Hepatocyte (in vitro differentiated cells): ENCODE measurements around the gene PMEPA1.

Experiments used
- EZH2 ChIP-seq: fragments of 200-600 bp; sonication (generic); IDR thresholded peaks from 2 replicates; pipeline ENCODE4 v1.6.1; 2016; ENCODE audit warnings: antibody characterized with exemption, mild to moderate bottlenecking, borderline replicate concordance
- EZH2phosphoT487 ChIP-seq: fragments of 200-600 bp; sonication (generic); IDR thresholded peaks from one replicate; pipeline ENCODE4 v1.6.1; 2018; ENCODE audit warnings: antibody characterized with exemption, mild to moderate bottlenecking, low read depth, moderate library complexity; ENCODE audit not compliant: unreplicated experiment, severe bottlenecking
- TF ChIP-seq, protein P1 (sequence below): fragments of 200-600 bp; sonication (generic); IDR thresholded peaks from 2 replicates; pipeline ENCODE4 v1.5.1; 2016; ENCODE audit warnings: antibody characterized with exemption, mild to moderate bottlenecking; ENCODE audit not compliant: poor library complexity

DNA sequence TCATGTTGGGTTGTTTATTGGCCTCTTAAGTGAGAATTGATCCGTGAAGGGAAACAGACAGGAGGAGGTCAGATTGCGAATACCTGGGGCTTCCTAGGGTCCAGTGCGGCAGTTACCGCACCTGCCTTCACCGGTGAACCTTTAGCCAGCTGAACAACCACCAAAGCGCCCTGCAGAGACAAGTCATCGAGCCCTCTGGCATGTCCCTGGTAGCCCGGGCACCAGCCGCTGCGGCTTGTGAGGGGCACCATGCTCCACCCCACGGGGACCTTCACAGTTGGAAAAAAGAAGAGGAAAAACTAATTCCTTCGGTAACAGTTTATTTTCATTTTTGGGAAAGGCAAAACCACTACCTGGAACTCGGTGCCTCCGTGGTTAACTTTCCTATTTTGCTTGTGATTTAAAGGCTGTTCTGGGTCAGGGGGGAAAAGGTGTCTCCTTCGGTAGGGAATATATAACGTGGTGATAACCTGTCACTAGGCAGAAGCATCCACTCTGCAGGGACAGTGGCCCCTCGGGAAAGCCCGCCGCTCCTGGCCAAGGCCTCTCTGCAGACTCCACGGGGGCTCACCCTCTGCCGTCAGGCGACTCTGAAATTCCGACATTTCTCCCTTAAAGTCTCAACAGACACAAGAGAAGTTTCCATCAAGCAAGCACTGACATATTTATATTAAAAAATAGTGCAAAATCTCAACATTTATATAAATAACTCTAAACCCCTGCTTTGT, 58.9 kb downstream of the PMEPA1 start:
- TF ChIP-seq, protein P1, sequence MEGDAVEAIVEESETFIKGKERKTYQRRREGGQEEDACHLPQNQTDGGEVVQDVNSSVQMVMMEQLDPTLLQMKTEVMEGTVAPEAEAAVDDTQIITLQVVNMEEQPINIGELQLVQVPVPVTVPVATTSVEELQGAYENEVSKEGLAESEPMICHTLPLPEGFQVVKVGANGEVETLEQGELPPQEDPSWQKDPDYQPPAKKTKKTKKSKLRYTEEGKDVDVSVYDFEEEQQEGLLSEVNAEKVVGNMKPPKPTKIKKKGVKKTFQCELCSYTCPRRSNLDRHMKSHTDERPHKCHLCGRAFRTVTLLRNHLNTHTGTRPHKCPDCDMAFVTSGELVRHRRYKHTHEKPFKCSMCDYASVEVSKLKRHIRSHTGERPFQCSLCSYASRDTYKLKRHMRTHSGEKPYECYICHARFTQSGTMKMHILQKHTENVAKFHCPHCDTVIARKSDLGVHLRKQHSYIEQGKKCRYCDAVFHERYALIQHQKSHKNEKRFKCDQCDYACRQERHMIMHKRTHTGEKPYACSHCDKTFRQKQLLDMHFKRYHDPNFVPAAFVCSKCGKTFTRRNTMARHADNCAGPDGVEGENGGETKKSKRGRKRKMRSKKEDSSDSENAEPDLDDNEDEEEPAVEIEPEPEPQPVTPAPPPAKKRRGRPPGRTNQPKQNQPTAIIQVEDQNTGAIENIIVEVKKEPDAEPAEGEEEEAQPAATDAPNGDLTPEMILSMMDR: no peak
- no peak for TF ChIP-seq EZH2
- no peak for TF ChIP-seq EZH2phosphoT487
